ENCODE measurements around the gene OR10H2. TPM values are rescaled to one million over a fixed set of nuclear protein-coding genes. Genes with fewer than 3 reads are reported as not detected.

The OR10H2 gene
- total RNA-seq, 1 experiment from 2014 or later = not detected

DNA sequence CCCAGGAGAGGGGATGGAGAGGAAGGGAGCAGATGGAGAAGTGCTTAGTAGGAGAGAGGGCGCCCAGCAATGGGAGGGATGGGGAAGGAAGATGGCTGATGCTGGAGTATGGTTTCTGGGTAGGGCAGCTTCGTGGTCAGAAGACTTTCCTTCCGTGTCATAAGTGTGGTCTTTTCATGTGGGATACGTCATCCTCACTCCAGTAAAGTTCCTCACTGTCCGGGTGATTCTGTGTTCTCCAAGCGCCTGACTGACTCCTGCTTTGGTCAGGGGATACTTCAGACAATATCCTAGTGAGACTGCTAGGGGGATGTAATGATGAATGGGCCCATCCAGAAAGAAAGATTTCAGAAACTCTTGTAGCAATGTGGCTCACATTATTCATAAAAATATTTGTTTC, 6.1 kb downstream of the OR10H2 start:
- H3K36me3 Mint-ChIP-seq (ENCODE audit: insufficient read depth, unreplicated experiment) = no peaks in the 10 kb centered on the region
- no peak overlapping the region for H3K4me3 Mint-ChIP-seq (ENCODE audit: low read depth, unreplicated experiment)
- BruUV-seq (replicated peaks) = no TSS peak
- no peaks in the 10 kb centered on the region for H3K4me1 Mint-ChIP-seq (ENCODE audit: low read depth, unreplicated experiment)
- H3K27ac Mint-ChIP-seq (ENCODE audit: unreplicated experiment) = no peak overlapping the region
- TF ChIP-seq, protein P1, sequence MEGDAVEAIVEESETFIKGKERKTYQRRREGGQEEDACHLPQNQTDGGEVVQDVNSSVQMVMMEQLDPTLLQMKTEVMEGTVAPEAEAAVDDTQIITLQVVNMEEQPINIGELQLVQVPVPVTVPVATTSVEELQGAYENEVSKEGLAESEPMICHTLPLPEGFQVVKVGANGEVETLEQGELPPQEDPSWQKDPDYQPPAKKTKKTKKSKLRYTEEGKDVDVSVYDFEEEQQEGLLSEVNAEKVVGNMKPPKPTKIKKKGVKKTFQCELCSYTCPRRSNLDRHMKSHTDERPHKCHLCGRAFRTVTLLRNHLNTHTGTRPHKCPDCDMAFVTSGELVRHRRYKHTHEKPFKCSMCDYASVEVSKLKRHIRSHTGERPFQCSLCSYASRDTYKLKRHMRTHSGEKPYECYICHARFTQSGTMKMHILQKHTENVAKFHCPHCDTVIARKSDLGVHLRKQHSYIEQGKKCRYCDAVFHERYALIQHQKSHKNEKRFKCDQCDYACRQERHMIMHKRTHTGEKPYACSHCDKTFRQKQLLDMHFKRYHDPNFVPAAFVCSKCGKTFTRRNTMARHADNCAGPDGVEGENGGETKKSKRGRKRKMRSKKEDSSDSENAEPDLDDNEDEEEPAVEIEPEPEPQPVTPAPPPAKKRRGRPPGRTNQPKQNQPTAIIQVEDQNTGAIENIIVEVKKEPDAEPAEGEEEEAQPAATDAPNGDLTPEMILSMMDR (IDR thresholded peaks at IDR 0.05; ENCODE audit: unreplicated experiment) = no peak
- no peak for DNase-seq
- CTCF ChIA-PET = no interaction called here
- no peaks in the 10 kb centered on the region for H3K9me3 Mint-ChIP-seq (ENCODE audit: low read depth, unreplicated experiment)
- intact Hi-C loops (cut with micrococcal nuclease; ENCODE audit: unreplicated experiment) = no loop called here
- H3K27me3 Mint-ChIP-seq (ENCODE audit: unreplicated experiment) = peaks cover 35% of the 10 kb centered on the region

GRCh38 chr19:15737722-15738121, 9.9 kb downstream of the OR10H2 start, which contains the start of gene OR10H3:
Gene OR10H3, plus strand, starts transcription at chr19:15737985. Its CDS starts 3,408 bp downstream, at chr19:15741393.
- peaks cover 8% of the 10 kb centered on the region for H3K9me3 Mint-ChIP-seq (ENCODE audit: low read depth, unreplicated experiment)
- BruUV-seq (replicated peaks) = no TSS peak
- CTCF ChIA-PET = no interaction called here
- H3K4me1 Mint-ChIP-seq (ENCODE audit: low read depth, unreplicated experiment) = no peaks in the 10 kb centered on the region
- no peak for DNase-seq
- TF ChIP-seq, protein P1 (IDR thresholded peaks at IDR 0.05; ENCODE audit: unreplicated experiment) = no peak
- intact Hi-C loops (cut with micrococcal nuclease; ENCODE audit: unreplicated experiment) = no loop called here
- H3K27me3 Mint-ChIP-seq (ENCODE audit: unreplicated experiment) = peaks cover 51% of the 10 kb centered on the region
- no peak within 1 kb of the TSS for H3K27ac Mint-ChIP-seq (ENCODE audit: unreplicated experiment)
- no peak within 1 kb of the TSS for H3K4me3 Mint-ChIP-seq (ENCODE audit: low read depth, unreplicated experiment)
- peaks cover 5% of the 10 kb centered on the region for H3K36me3 Mint-ChIP-seq (ENCODE audit: insufficient read depth, unreplicated experiment)

DNA sequence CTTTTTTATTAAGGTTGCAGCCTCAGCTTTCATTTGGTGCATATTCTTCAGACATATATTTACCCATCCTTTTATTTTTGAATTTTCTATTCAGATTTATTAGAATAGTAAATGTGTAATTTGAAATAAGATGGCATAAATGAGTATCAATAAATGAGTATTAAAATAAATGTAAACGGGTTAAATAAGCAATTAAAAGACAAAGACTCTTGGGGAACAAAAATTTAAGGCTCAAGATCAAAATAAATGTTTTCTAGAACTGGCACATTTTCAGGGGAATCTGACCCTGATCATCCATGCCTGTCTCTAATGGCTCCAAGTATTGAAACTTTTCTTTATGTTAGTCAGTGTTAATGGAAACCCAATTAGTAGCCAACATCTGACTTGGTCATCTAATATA, 13.0 kb downstream of the OR10H2 start:
- CTCF ChIA-PET = no interaction called here
- H3K4me1 Mint-ChIP-seq (ENCODE audit: low read depth, unreplicated experiment) = no peaks in the 10 kb centered on the region
- H3K4me3 Mint-ChIP-seq (ENCODE audit: low read depth, unreplicated experiment) = no peak overlapping the region
- H3K27ac Mint-ChIP-seq (ENCODE audit: unreplicated experiment) = no peak overlapping the region
- intact Hi-C loops (cut with micrococcal nuclease; ENCODE audit: unreplicated experiment) = no loop called here
- TF ChIP-seq, protein P1 (IDR thresholded peaks at IDR 0.05; ENCODE audit: unreplicated experiment) = no peak
- peaks cover 42% of the 10 kb centered on the region for H3K27me3 Mint-ChIP-seq (ENCODE audit: unreplicated experiment)
- DNase-seq = no peak
- H3K9me3 Mint-ChIP-seq (ENCODE audit: low read depth, unreplicated experiment) = peaks cover 12% of the 10 kb centered on the region
- no TSS peak for BruUV-seq (replicated peaks)
- H3K36me3 Mint-ChIP-seq (ENCODE audit: insufficient read depth, unreplicated experiment) = peaks cover 5% of the 10 kb centered on the region

DNA sequence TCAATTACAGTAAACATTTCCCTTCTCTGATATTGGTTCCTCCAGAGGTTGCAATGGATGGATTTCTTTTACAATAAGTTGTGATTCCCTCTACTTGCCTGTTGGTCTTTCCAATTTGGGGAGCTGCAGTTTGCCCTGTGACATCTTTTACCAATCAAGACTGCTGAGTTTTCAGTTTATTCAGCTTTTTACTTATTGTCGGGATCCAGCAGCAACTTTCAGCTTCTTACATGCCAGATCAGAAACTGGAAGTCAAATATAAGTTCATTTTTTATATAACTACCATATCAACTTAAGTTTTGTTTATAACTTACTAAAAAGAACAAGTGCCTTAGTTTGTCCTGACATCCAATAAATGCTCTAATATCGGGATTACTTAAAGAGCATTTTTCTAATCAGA, 20.4 kb downstream of the OR10H2 start:
- Mint-ChIP-seq H3K27me3 (ENCODE audit: unreplicated experiment) (peaks cover 68% of the 10 kb centered on the region), H3K36me3 (ENCODE audit: insufficient read depth, unreplicated experiment) (no peaks in the 10 kb centered on the region), H3K27ac (ENCODE audit: unreplicated experiment) (no peak overlapping the region), H3K9me3 (ENCODE audit: low read depth, unreplicated experiment) (peaks cover 2% of the 10 kb centered on the region), H3K4me3 (ENCODE audit: low read depth, unreplicated experiment) (no peak overlapping the region), H3K4me1 (ENCODE audit: low read depth, unreplicated experiment) (no peaks in the 10 kb centered on the region)
- TF ChIP-seq, protein P1 (IDR thresholded peaks at IDR 0.05; ENCODE audit: unreplicated experiment) = no peak
- intact Hi-C loops (cut with micrococcal nuclease; ENCODE audit: unreplicated experiment) = no loop called here
- DNase-seq = no peak
- CTCF ChIA-PET = no interaction called here
- no TSS peak for BruUV-seq (replicated peaks)
